IMR-90 (cell line): ENCODE measurements around the gene CDK13. TPM values are rescaled to one million over a fixed set of nuclear protein-coding genes. Genes with fewer than 3 reads are reported as not detected.

Experiments used
- ATAC-seq: fragments of 200-7000 bp; cut with Tn5 transposase; 2 replicates; pipeline ENCODE4 v1.9.1; 2020; ENCODE audit warnings: low read depth, mild to moderate bottlenecking, moderate library complexity
- BruUV-seq: library from RNA; stranded (reverse); fragments of 400-500 nt; replicated peaks from 2 replicates; lab custom pipeline; 2021; lab: Mats Ljungman, UMichigan
- CTCF ChIA-PET: fragments of 300-600 bp; formaldehyde crosslinking; extraction: SDS; loops from one replicate; lab custom pipeline; 2021; ENCODE audit warnings: antibody characterized with exemption; lab: Yijun Ruan, JAX
- POLR2A ChIA-PET: fragments of 300-600 bp; sonication (Branson Sonifier 250); formaldehyde crosslinking; loops from one replicate; lab custom pipeline; 2022; ENCODE audit warnings: antibody characterized with exemption; ENCODE audit not compliant: unreplicated experiment; lab: Charles Lee
- DNase-seq: peaks from one replicate; pipeline ENCODE4 v3.0.0; 2013
- H2AFZ ChIP-seq: replicated peaks from 2 replicates; pipeline ENCODE3; 2013; ENCODE audit warnings: low read length, mild to moderate bottlenecking; ENCODE audit not compliant: poor library complexity
- H2AK5ac ChIP-seq: 2 replicates; pipeline ENCODE4 v1.6.1; 2013; ENCODE audit warnings: low read depth, low read length, inconsistent platforms
- H2AK9ac ChIP-seq: replicated peaks from 2 replicates; pipeline ENCODE3; 2013; ENCODE audit warnings: mild to moderate bottlenecking, low read depth, low read length, moderate library complexity; ENCODE audit not compliant: poor library complexity
- H2BK120ac ChIP-seq: 2 replicates; pipeline ENCODE4 v1.6.1; 2013; ENCODE audit warnings: low read depth, low read length, inconsistent platforms
- H2BK15ac ChIP-seq: 3 replicates; pipeline ENCODE4 v1.6.1; 2013; ENCODE audit warnings: low read depth, low read length, inconsistent platforms
- H2BK20ac ChIP-seq: 2 replicates; pipeline ENCODE4 v1.6.1; 2013; ENCODE audit warnings: low read depth, mild to moderate bottlenecking, inconsistent platforms, low read length, moderate library complexity
- H2BK5ac ChIP-seq: 2 replicates; pipeline ENCODE4 v1.6.1; 2013; ENCODE audit warnings: mild to moderate bottlenecking, low read depth, low read length, inconsistent platforms; ENCODE audit not compliant: poor library complexity, severe bottlenecking
- H3K14ac ChIP-seq: replicated peaks from 2 replicates; pipeline ENCODE4 v1.6.1; 2013; ENCODE audit warnings: low read depth, low read length, inconsistent platforms
- H3K18ac ChIP-seq: 2 replicates; pipeline ENCODE4 v1.6.1; 2013; ENCODE audit warnings: low read depth, low read length, control low read depth
- H3K23ac ChIP-seq: 2 replicates; pipeline ENCODE4 v1.6.1; 2013; ENCODE audit warnings: low read depth, low read length, inconsistent platforms
- H3K27ac ChIP-seq: 2 replicates; pipeline ENCODE4 v1.5.1; 2013; ENCODE audit warnings: mild to moderate bottlenecking, control low read depth, low read length; ENCODE audit not compliant: insufficient read depth
- H3K27me3 ChIP-seq: 2 replicates; pipeline ENCODE4 v1.6.1; 2013; ENCODE audit warnings: low read length; ENCODE audit not compliant: control insufficient read depth, insufficient read depth
- H3K36me3 ChIP-seq: 2 replicates; pipeline ENCODE4 v1.6.1; 2013; ENCODE audit warnings: low read length, mixed read lengths; ENCODE audit not compliant: control insufficient read depth, insufficient read depth
- H3K4ac ChIP-seq: 2 replicates; pipeline ENCODE4 v1.6.1; 2013; ENCODE audit warnings: low read depth, low read length, inconsistent platforms
- H3K4me1 ChIP-seq: 2 replicates; pipeline ENCODE4 v1.6.1; 2013; ENCODE audit warnings: low read length, mixed read lengths; ENCODE audit not compliant: control insufficient read depth, insufficient read depth
- H3K4me2 ChIP-seq: 2 replicates; pipeline ENCODE4 v1.6.1; 2013; ENCODE audit warnings: low read depth, mild to moderate bottlenecking, control low read depth, low read length, moderate library complexity
- H3K4me3 ChIP-seq: 2 replicates; pipeline ENCODE4 v1.5.1; 2013; ENCODE audit warnings: low read depth, mild to moderate bottlenecking, control low read depth, low read length, moderate library complexity; ENCODE audit not compliant: insufficient read depth
- H3K56ac ChIP-seq: 2 replicates; pipeline ENCODE4 v1.6.1; 2013; ENCODE audit warnings: low read length, inconsistent platforms; ENCODE audit not compliant: insufficient read depth; ENCODE audit errors: extremely low read depth
- H3K79me1 ChIP-seq, 2 experiments: 2 replicates each; pipeline ENCODE4 v1.6.1; 2013; ENCODE audit warnings: low read length in 2 of 2, inconsistent platforms in 1 of 2, low read depth in 1 of 2
- H3K9ac ChIP-seq: 2 replicates; pipeline ENCODE4 v1.6.1; 2013; ENCODE audit warnings: low read depth, low read length, control low read depth
- H3K9me1 ChIP-seq: 2 replicates; pipeline ENCODE4 v1.6.1; 2013; ENCODE audit warnings: low read length, inconsistent platforms; ENCODE audit not compliant: insufficient read depth
- H3K9me3 ChIP-seq: 2 replicates; pipeline ENCODE4 v1.6.1; 2013; ENCODE audit warnings: low read length; ENCODE audit not compliant: control insufficient read depth, insufficient read depth
- H4K20me1 ChIP-seq: 2 replicates; pipeline ENCODE4 v1.6.1; 2013; ENCODE audit warnings: low read length, inconsistent platforms; ENCODE audit not compliant: insufficient read depth
- H4K5ac ChIP-seq: 2 replicates; pipeline ENCODE4 v1.6.1; 2013; ENCODE audit warnings: mild to moderate bottlenecking, low read depth, low read length, control low read depth
- H4K8ac ChIP-seq, 2 experiments: 2 replicates each; pipeline ENCODE4 v1.6.1; 2013; ENCODE audit warnings: low read depth in 2 of 2, low read length in 2 of 2, control low read depth in 1 of 2, inconsistent platforms in 1 of 2
- H4K91ac ChIP-seq: 2 replicates; pipeline ENCODE4 v1.6.1; 2013; ENCODE audit warnings: low read depth, low read length, inconsistent platforms; ENCODE audit not compliant: insufficient read depth
- POLR2A ChIP-seq: IDR thresholded peaks from 2 replicates; pipeline ENCODE4 v1.6.1; 2012; ENCODE audit warnings: mild to moderate bottlenecking, low read depth, low read length
- USF2 ChIP-seq: fragments of 150-350 bp; IDR thresholded peaks from 2 replicates; pipeline ENCODE4 v1.6.1; 2017; ENCODE audit warnings: mild to moderate bottlenecking, antibody characterized with exemption, low read length, low read depth
- WGBS, 2 experiments: methylation state at CpG; one replicate each; pipeline versions ENCODE4 v1.1.5 to v1.1.7; 2013; ENCODE audit warnings: missing lambda C conversion rate in 2 of 2; ENCODE audit not compliant: insufficient read length in 1 of 2; ENCODE audit errors: extremely low coverage in 2 of 2; 5-methylcytosine and 5-hydroxymethylcytosine counted together
- dilution Hi-C: fragments of 300-500 bp; cut with HindIII; formaldehyde crosslinking; loops from one replicate; pipeline ENCODE4 v1.14.3; 2018; ENCODE audit warnings: low sequenced_read_pairs; ENCODE audit not compliant: unreplicated experiment
- in situ Hi-C: fragments of 300-500 bp; cut with MboI; formaldehyde crosslinking; loops from 3 replicates; pipeline ENCODE4 v1.14.3; 2019; ENCODE audit warnings: low sequenced_read_pairs, inconsistent platforms, mixed read lengths
- intact Hi-C: fragments of 100-400 bp; cut with micrococcal nuclease; formaldehyde crosslinking; loops from 2 replicates; pipeline ENCODE4 v1.10.0; 2022
- polyA plus RNA-seq, 3 experiments: library from polyadenylated mRNA; depleted of rRNA; stranded (reverse); fragments of >200 nt; gene quantifications; 2 replicates each; pipeline ENCODE4 v1.2.3, GENCODE V29; 2012; ENCODE audit warnings: low replicate concordance in 1 of 3
- total RNA-seq: library from RNA; depleted of rRNA; stranded (reverse); fragments of >200 nt; gene quantifications from 2 replicates; pipeline ENCODE4 v1.2.3, GENCODE V29; 2012
- TF ChIP-seq, protein P1 (sequence below): conservative IDR thresholded peaks from 2 replicates; pipeline ENCODE4 v1.5.1; 2012; ENCODE audit warnings: mild to moderate bottlenecking, low read depth, low read length, improper control_type of control experiment

The CDK13 gene
- total and polyA plus RNA-seq, 2 of the 4 experiments (the other 2 are of a cell fraction), result 20.1 to 50.4 TPM

DNA sequence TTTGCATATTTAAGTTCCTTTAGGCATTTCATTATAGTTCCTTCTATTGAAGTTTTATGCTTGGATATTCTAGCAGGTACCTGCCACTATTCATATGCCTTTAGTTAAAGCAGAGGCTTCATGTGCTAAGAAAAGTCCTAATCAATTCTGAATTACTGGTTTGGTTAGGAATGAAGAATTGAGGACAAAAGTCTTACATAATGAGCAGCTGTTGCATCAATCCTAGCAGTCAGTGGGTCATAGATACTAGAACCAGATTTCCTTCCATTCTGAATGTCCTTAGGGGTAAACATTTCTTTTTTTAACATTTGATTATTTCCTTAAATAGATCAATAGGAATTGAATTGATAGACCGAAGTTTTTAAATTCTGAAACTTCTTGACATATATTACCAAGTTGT lies 59.2 kb downstream of the CDK13 start:
- Histone ChIP-seq H4K5ac (no peak overlapping the region), H4K20me1 (peaks cover 10% of the 10 kb centered on the region; the same call in 1 of the 2 replicates), H3K9ac (no peak overlapping the region), H3K4me1 (peaks cover 2% of the 10 kb centered on the region; the same call in 1 of the 2 replicates), H2BK5ac (no peak overlapping the region), H2BK15ac (no peak overlapping the region), H4K91ac (no peak overlapping the region), H3K9me3 (no peaks in the 10 kb centered on the region), H2BK20ac (no peak overlapping the region), H3K27ac (no peak overlapping the region), H3K36me3 (peaks cover 5% of the 10 kb centered on the region), H2AK9ac (no peak overlapping the region), H3K4ac (no peak overlapping the region), H3K23ac (no peak overlapping the region), H3K14ac (no peak overlapping the region), H3K27me3 (no peaks in the 10 kb centered on the region), H3K18ac (no peak overlapping the region), H4K8ac (no peak overlapping the region), H3K79me1 (peaks cover 17 to 33% of the 10 kb centered on the region in 2 experiments), H2BK120ac (no peak overlapping the region), H3K56ac (no peak overlapping the region), H3K4me2 (no peak overlapping the region), H2AK5ac (no peak overlapping the region), H2AFZ (no peak overlapping the region), H3K9me1 (0 out of 2 replicates have a peak, but pooled peaks cover 3% of the 10 kb centered on the region), H3K4me3 (no peak overlapping the region)
- BruUV-seq, result no TSS peak
- CTCF ChIA-PET, result no interaction called here
- TF ChIP-seq, protein P1, sequence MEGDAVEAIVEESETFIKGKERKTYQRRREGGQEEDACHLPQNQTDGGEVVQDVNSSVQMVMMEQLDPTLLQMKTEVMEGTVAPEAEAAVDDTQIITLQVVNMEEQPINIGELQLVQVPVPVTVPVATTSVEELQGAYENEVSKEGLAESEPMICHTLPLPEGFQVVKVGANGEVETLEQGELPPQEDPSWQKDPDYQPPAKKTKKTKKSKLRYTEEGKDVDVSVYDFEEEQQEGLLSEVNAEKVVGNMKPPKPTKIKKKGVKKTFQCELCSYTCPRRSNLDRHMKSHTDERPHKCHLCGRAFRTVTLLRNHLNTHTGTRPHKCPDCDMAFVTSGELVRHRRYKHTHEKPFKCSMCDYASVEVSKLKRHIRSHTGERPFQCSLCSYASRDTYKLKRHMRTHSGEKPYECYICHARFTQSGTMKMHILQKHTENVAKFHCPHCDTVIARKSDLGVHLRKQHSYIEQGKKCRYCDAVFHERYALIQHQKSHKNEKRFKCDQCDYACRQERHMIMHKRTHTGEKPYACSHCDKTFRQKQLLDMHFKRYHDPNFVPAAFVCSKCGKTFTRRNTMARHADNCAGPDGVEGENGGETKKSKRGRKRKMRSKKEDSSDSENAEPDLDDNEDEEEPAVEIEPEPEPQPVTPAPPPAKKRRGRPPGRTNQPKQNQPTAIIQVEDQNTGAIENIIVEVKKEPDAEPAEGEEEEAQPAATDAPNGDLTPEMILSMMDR, result no peak
- TF ChIP-seq USF2, result no peak
- TF ChIP-seq POLR2A, result no peak
- DNase-seq (no peak), ATAC-seq (no peak)
- intact Hi-C loops, result no loop called here
- POLR2A ChIA-PET, result no interaction called here
- dilution Hi-C loops, result no loop called here
- in situ Hi-C loops, result no loop called here
- no CpG with 5 or more reads among the region's 1 CpG for WGBS, 2 experiments
